GM10266 (cell line): Measurements from ENCODE around the gene PCGF3.
"Not testable (repeated sequence)": the region's sequence is repeated elsewhere in the genome, so short reads cannot be mapped to it uniquely, and the experiment has no call there.

Source experiments
- DNase-seq: peaks from one replicate; pipeline ENCODE4 v3.0.0; 2012; ENCODE audit errors: extremely low spot score
- TF ChIP-seq, protein P1 (sequence below): IDR thresholded peaks from 2 replicates; pipeline ENCODE4 v1.5.1; 2012; ENCODE audit warnings: mild to moderate bottlenecking, low read depth; ENCODE audit not compliant: control insufficient read depth, insufficient read depth; ENCODE audit errors: missing control alignments

Gene PCGF3

DNA sequence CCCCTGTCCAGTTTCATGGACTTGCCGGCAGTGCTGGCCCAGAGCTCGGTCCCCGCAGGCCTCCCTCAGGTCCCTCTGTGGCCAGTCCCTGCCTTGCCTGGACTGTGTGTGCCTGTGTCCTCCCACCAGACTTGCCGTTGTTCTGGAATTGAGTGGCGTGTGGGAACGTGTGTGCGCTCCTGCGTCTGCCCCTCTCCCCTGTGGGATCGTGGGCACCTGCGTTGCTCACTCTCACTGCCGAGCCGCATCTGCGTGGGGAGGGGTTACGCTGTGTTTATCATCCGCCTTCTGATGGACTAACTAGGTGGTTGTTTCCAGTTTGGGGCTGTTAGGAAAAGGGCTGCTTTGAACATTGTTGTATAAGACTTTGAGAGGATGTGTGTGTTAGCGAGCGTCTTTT, 21.2 kb downstream of the PCGF3 start:
- no peak for DNase-seq
- TF ChIP-seq, protein P1, sequence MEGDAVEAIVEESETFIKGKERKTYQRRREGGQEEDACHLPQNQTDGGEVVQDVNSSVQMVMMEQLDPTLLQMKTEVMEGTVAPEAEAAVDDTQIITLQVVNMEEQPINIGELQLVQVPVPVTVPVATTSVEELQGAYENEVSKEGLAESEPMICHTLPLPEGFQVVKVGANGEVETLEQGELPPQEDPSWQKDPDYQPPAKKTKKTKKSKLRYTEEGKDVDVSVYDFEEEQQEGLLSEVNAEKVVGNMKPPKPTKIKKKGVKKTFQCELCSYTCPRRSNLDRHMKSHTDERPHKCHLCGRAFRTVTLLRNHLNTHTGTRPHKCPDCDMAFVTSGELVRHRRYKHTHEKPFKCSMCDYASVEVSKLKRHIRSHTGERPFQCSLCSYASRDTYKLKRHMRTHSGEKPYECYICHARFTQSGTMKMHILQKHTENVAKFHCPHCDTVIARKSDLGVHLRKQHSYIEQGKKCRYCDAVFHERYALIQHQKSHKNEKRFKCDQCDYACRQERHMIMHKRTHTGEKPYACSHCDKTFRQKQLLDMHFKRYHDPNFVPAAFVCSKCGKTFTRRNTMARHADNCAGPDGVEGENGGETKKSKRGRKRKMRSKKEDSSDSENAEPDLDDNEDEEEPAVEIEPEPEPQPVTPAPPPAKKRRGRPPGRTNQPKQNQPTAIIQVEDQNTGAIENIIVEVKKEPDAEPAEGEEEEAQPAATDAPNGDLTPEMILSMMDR: no peak

DNA sequence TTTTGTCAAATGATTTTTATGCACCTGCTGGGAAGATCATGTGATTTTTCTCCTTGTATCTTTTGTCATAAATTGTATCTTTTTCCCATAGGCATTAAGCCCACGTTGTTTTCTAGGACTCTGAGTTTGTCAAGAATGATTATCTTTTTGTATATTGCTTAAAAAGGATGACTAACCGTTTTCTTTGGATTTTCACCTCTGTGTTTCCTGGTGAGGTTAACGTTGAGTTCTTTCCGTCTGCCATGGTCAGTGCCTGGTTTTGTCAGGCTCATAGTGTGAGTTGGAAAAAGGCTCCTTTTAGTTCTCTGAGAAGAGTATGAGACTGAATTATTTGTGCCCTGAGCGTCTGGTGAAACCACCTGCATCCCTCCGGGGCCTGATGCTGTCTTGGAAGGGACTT, 21.9 kb downstream of the PCGF3 start:
- no peak for DNase-seq
- TF ChIP-seq, protein P1: no peak

DNA sequence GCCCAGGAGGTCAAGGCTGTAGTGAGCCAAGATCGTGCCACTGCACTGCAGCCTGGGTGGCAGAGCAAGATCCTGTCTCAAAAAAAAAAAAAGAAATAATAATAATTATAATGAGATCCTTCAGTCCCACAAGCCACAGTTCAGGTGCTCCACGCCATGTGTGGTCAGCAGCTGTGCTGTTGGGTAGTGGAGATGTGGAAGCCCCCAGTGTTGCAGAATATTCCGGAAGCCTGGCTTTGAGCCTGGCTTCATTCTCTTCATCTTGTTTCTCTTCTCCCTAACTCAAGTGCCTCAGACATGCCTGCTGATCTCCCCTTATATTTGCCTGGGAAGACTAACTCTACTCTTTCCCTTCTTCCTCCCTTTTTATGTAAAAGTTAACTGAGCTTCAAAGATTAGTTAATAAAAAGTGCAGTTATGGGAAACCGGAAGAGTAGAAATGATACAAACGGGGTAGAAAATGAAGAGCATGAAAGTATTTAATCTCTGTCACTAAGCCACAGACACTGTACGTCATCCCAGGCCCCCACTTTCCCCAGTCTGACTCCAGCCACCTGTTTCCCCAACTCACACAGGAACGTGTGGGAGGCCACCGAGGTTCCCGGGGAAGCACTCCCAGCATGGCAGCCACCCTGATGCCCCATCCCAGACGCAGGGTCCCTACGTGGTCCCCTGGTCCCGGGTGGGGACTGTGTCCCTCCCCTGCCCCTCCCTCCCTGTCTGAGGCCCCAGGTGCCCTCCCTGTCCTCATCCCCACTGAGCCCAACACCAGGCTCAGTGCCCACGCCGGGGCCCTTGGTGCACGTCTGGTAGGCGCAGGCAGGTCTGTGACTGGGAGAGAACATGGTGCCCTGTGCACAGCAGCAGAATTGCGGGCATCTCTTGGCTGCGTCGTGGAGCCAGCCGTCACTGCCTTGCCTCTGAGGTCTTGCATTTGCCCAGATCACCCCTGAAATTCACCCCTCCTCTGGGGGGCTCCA, 24.0 kb downstream of the PCGF3 start:
- TF ChIP-seq, protein P1: no peak
- no peak for DNase-seq

DNA sequence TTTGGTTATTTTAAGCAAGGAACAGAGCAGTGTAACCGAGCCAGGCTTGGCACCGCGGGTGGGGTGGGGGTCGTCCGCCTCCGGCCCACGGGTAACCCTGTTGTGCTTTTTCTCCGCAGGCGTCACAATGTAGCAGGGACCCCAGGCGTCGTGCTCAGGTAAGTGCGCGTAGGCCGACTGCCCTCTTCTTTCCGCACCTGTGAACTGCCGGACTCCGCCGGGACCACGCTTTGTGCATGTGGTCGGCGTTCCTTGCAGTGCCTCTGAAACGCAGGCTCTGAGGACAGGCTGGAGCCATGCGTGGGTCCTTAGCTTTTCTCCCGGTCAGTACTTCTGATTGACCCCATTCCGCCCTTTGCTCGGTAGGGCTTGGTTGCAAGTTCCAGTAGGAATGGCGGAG, 24.9 kb downstream of the PCGF3 start:
- TF ChIP-seq, protein P1: no peak
- DNase-seq: no peak

DNA sequence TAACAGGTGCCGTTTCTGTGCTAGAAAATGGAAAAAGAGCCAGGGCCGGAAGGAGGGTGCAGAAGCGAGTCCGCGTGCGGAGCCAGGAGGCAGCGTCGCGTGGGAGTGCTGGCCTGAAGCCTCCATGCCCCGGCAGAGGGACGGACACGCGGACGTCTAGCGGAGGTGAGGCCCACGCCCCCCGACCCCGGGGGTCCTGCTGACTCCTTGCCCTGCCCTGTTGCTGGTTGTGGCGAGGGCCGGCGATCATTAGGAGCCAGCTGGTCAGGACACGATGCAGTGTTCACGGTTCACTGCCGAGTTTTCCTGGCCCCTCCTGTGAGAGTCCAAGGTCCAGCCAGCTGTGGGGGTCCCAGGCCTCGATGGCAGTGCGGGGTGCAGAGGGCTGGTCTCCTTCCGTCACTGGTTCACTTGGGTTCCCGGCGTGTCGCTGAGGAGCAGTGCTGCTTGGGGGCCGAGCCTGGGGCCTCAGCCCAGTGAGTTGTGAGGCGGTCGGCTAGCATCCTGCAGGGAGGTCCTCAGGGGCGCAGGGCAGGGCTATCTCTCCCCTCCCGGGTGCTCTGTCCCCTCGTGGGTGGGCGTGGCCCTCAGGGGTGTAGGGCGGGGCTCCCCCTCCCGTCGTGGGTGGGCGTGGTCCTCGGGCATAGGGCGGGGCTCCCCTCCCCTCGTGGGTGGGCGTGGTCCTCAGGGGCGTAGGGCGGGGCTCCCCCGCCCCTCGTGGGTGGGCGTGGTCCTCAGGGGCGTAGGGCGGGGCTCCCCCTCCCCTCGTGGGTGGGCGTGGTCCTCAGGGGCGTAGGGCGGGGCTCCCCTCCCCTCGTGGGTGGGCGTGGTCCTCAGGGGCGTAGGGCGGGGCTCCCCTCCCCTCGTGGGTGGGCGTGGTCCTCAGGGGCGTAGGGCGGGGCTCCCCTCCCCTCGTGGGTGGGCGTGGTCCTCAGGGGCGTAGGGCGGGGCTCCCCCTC, 25.6 kb downstream of the PCGF3 start:
- DNase-seq: not testable (repeated sequence)

DNA sequence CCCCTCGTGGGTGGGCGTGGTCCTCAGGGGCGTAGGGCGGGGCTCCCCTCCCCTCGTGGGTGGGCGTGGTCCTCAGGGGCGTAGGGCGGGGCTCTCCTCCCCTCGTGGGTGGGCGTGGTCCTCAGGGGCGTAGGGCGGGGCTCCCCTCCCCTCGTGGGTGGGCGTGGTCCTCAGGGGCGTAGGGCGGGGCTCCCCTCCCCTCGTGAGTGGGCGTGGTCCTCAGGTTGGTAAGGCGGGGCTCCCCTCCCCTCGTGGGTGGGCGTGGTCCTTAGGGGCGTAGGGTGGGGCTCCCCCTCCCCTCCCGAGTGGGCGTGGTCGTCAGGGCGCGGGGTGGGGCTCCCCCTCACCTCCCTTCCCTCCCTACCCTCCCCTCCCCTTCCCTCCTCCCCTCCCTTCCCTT, 26.3 kb downstream of the PCGF3 start:
- DNase-seq: not testable (repeated sequence)

DNA sequence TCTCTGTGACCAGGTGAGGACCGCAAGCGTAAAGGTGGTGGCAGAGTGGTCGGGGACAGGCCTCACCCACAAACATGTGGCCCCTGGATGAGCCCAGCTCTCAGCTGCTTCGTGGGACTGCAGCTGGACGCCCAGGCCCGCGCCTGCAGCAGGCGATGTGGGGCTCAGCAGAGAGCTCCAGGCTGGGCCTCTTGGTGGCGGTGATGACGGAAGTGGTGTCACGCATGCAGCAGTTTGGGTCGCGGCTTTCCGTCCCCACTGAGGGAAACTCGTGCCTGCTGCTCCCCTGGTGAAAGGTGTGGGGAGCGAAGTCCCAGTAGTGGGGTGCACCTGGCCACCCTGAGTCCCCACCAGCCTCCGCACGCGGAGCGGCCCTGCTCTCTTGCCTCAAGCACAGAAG, 26.9 kb downstream of the PCGF3 start:
- no peak for DNase-seq
- TF ChIP-seq, protein P1: no peak
